ENCODE results near the gene ACD. TPM values are rescaled to one million over a fixed set of nuclear protein-coding genes. Genes with fewer than 3 reads are reported as not detected.

Gene ACD
- total and polyA plus RNA-seq, 2 of the 8 experiments (the other 6 are each of a cell fraction or from before 2014, with no cell fraction given): 34.8 to 58.0 TPM

DNA sequence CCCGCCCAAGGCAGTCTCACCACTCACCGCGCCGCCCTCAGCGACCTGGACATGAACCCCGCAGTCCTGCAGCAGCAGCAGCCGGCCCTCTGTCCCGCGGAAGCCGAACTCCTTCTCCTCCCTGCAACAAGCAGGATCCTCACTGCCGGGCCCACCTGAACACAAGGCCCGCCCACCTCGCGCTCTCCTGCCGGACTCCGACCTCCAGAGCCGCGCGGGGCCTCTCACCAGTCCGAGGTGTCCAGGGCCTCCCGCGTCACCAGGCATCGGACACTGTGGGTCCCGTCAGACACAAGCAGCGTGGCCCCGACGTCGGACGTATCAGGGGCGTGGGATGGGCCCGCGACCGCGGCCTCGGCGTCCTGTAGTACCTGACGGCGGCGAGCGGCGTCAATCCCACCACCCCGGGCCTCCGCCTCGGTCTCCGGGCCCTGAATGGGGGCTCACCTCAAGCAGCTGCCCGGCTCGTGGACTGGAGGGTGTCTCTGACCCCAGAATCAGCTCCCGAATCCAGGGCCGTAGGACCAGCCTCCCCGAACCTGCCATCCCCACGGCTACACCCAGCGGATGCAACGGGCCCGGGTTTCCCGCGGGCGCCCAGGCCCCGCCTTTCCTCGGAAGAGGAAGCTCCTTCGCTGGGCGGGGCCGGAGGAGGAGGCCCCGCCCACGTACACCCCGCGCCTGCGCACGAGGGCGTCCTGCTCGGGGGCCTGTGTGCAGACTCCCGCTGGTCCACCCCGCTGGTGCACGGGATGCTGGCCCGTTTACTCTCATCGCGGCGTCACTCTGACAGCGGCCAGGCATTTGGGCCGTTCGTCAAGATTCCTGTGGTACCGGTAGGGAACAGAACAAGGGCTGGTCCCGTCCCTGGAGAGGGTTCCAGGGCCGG is at the start of gene ACD (continued):
- TF ChIP-seq SIN3A (conservative IDR thresholded peaks at IDR 0.05 in 1 of 2, IDR thresholded peaks at IDR 0.05 in 1 of 2; ENCODE audit: low read depth in 1 of 2, low read length in 2 of 2) (peak in 1 of 2 experiments; percentile 73; a peak in 2 of 4 replicates), CHD1 (IDR thresholded peaks at IDR 0.05; ENCODE audit: low read depth, low read length) (no peak), GTF2F1 (IDR thresholded peaks at IDR 0.05; ENCODE audit: borderline replicate concordance, low read depth, low read length) (no peak), TCF12 (IDR thresholded peaks at IDR 0.05; ENCODE audit: low read depth, low read length) (no peak), HDAC2 (IDR thresholded peaks at IDR 0.05; ENCODE audit: borderline replicate concordance in 1 of 2, low read depth in 2 of 2, low read length in 2 of 2) (no peak), ZNF274 (IDR thresholded peaks at IDR 0.05; ENCODE audit: borderline replicate concordance, extremely low read depth, low read length) (no peak), POLR2AphosphoS5 (IDR thresholded peaks at IDR 0.05; ENCODE audit: low read depth, low read length) (0 out of 2 replicates have a peak, but pooled peaks have one; percentile 29), TAF1 (IDR thresholded peaks at IDR 0.05; ENCODE audit: low read depth, low read length) (peak; percentile 34; the same call in 1 of the 2 replicates), POLR2A (IDR thresholded peaks at IDR 0.05; ENCODE audit: control extremely low read depth in 1 of 2, low read depth in 2 of 2, low read length in 2 of 2) (peak in 1 of 2 experiments; percentile 44; a peak in 1 of 3 replicates), SIX5 (IDR thresholded peaks at IDR 0.05; ENCODE audit: low read depth, low read length) (no peak), HDAC6 (IDR thresholded peaks at IDR 0.05; ENCODE audit: low read depth, low read length) (no peak), RFX5 (IDR thresholded peaks at IDR 0.05; ENCODE audit: borderline replicate concordance, low read depth, low read length) (no peak), BRCA1 (IDR thresholded peaks at IDR 0.05; ENCODE audit: low read depth, low read length) (no peak), JUND (IDR thresholded peaks at IDR 0.05; ENCODE audit: low read length) (no peak), RXRA (IDR thresholded peaks at IDR 0.05; ENCODE audit: insufficient read depth, low read depth, low read length) (no peak)
- TF ChIP-seq, protein P1, sequence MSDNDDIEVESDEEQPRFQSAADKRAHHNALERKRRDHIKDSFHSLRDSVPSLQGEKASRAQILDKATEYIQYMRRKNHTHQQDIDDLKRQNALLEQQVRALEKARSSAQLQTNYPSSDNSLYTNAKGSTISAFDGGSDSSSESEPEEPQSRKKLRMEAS (IDR thresholded peaks at IDR 0.05): peak; percentile 36
